Fibroblast of lung (primary cell): ENCODE results near the gene DPYSL3. TPM values are rescaled to one million over a fixed set of nuclear protein-coding genes. Genes with fewer than 3 reads are reported as not detected.

ENCODE experiments used
- DNase-seq, 2 donors: peaks; one replicate each; pipeline versions ENCODE4 v3.0.0 to v3.0.0-alpha.2; 2010; ENCODE audit warnings: low read depth in 2 of 2
- H2AFZ ChIP-seq: 2 replicates; pipeline ENCODE4 v1.5.1; 2012; ENCODE audit warnings: low read length, control low read depth, inconsistent platforms
- H3K27ac ChIP-seq: 2 replicates; pipeline ENCODE4 v1.5.1; 2011; ENCODE audit warnings: low read length, control low read depth; ENCODE audit not compliant: insufficient read depth
- H3K27me3 ChIP-seq: 2 replicates; pipeline ENCODE4 v1.5.1; 2011; ENCODE audit warnings: mild to moderate bottlenecking, low read length; ENCODE audit not compliant: control insufficient read depth, insufficient read depth
- H3K36me3 ChIP-seq: 2 replicates; pipeline ENCODE4 v1.5.1; 2011; ENCODE audit warnings: low read length; ENCODE audit not compliant: control insufficient read depth, insufficient read depth
- H3K4me1 ChIP-seq: 2 replicates; pipeline ENCODE4 v1.5.1; 2011; ENCODE audit warnings: low read length; ENCODE audit not compliant: control insufficient read depth, insufficient read depth; ENCODE audit errors: extremely low read depth
- H3K4me2 ChIP-seq: 2 replicates; pipeline ENCODE4 v1.5.1; 2011; ENCODE audit warnings: low read length, control low read depth; ENCODE audit not compliant: insufficient read depth; ENCODE audit errors: extremely low read depth
- H3K4me3 ChIP-seq, 4 experiments: fragments of 200-600 bp in 1 of 4; sonication (generic) in 1 of 4; replicated peaks in 1 of 4; 2 replicates each; pipeline ENCODE4 v1.5.1; 2011 to 2016; ENCODE audit warnings: low read length in 4 of 4, low read depth in 3 of 4, mild to moderate bottlenecking in 3 of 4, control low read depth in 2 of 4, inconsistent platforms in 1 of 4, mixed read lengths in 1 of 4; ENCODE audit not compliant: insufficient read depth in 1 of 4; ENCODE audit errors: control extremely low read depth in 1 of 4
- H3K79me2 ChIP-seq: 2 replicates; pipeline ENCODE4 v1.5.1; 2012; ENCODE audit warnings: mild to moderate bottlenecking, low read length, inconsistent platforms; ENCODE audit not compliant: control insufficient read depth, insufficient read depth
- H3K9ac ChIP-seq: 2 replicates; pipeline ENCODE4 v1.5.1; 2011; ENCODE audit warnings: mild to moderate bottlenecking, low read length, control low read depth; ENCODE audit not compliant: insufficient read depth
- H3K9me3 ChIP-seq: 2 replicates; pipeline ENCODE4 v1.5.1; 2012; ENCODE audit warnings: low read depth, low read length; ENCODE audit not compliant: control insufficient read depth, insufficient read depth
- H4K20me1 ChIP-seq: 2 replicates; pipeline ENCODE4 v1.5.1; 2011; ENCODE audit warnings: low read length; ENCODE audit not compliant: control insufficient read depth, insufficient read depth; ENCODE audit errors: extremely low read depth
- CTCF ChIP-seq, 2 donors: IDR thresholded peaks in 1 of 2; conservative IDR thresholded peaks in 1 of 2; 1 replicate in 1 of 2; 2 replicates in 1 of 2; pipeline ENCODE4 v1.5.1; 2011 to 2012; ENCODE audit warnings: low read length in 2 of 2, control low read depth in 1 of 2, inconsistent platforms in 1 of 2, low read depth in 1 of 2, mild to moderate bottlenecking in 1 of 2
- EZH2 ChIP-seq: IDR thresholded peaks from 2 replicates; pipeline ENCODE4 v1.5.1; 2012; ENCODE audit warnings: low read length, control low read depth, mild to moderate bottlenecking; ENCODE audit errors: missing control alignments
- polyA plus RNA-seq, 2 donors: library from polyadenylated mRNA; depleted of rRNA in 1 of 2; stranded (reverse) in 1 of 2; unstranded in 1 of 2; fragments of >200 nt; gene quantifications; 2 replicates each; pipeline ENCODE4 v1.2.1, GENCODE V29; 2011 to 2012; ENCODE audit warnings: missing spikeins in 1 of 2
- total RNA-seq: library from RNA; depleted of rRNA; stranded (reverse); fragments of >200 nt; gene quantifications from 2 replicates; pipeline ENCODE4 v1.2.1, GENCODE V29; 2014

DPYSL3 gene
- total and polyA plus RNA-seq, 2 donors (not counting 1 experiment from before 2014, with no cell fraction given) = 52.4 to 206 TPM

GRCh38 chr5:147436596-147436995 is 73.3 kb downstream of the DPYSL3 start:
- Histone ChIP-seq H3K4me1 (no peaks in the 10 kb centered on the region), H4K20me1 (no peaks in the 10 kb centered on the region)

GRCh38 chr5:147434049-147434448 is 75.8 kb downstream of the DPYSL3 start:
- Histone ChIP-seq H3K27ac (no peak overlapping the region), H2AFZ (no peak overlapping the region), H3K9me3 (no peaks in the 10 kb centered on the region), H3K4me1 (no peaks in the 10 kb centered on the region), H3K4me3 (no peak overlapping the region), H3K9ac (no peak overlapping the region), H3K4me2 (no peak overlapping the region), H3K36me3 (no peaks in the 10 kb centered on the region), H4K20me1 (no peaks in the 10 kb centered on the region), H3K79me2 (peaks cover 23% of the 10 kb centered on the region), H3K27me3 (no peaks in the 10 kb centered on the region)
- TF ChIP-seq CTCF (conservative IDR thresholded peaks at IDR 0.05 in 1 of 2, IDR thresholded peaks at IDR 0.05 in 1 of 2; ENCODE audit: low read depth in 1 of 2, low read length in 2 of 2) (no peak), EZH2 (no peak)
- no peak for DNase-seq

More at GRCh38 chr5:147436596-147436995, 73.3 kb downstream of the DPYSL3 start:
- Histone ChIP-seq H3K27ac (no peak overlapping the region), H3K4me2 (no peak overlapping the region), H3K9me3 (no peaks in the 10 kb centered on the region), H2AFZ (no peak overlapping the region), H3K27me3 (no peaks in the 10 kb centered on the region), H3K4me3 (no peak overlapping the region), H3K79me2 (peaks cover 17% of the 10 kb centered on the region), H3K9ac (no peak overlapping the region), H3K36me3 (no peaks in the 10 kb centered on the region)
- TF ChIP-seq EZH2 = no peak
- DNase-seq = no peak

- Histone ChIP-seq H3K4me1 (peaks cover 3% of the 10 kb centered on the region), H3K27me3 (no peaks in the 10 kb centered on the region), H3K4me3 (no peak overlapping the region), H2AFZ (no peak overlapping the region), H3K36me3 (no peaks in the 10 kb centered on the region), H3K9me3 (no peaks in the 10 kb centered on the region), H4K20me1 (no peaks in the 10 kb centered on the region), H3K9ac (no peak overlapping the region), H3K79me2 (peaks cover 18% of the 10 kb centered on the region), H3K4me2 (no peak overlapping the region), H3K27ac (no peak overlapping the region)
- no peak for TF ChIP-seq CTCF (conservative IDR thresholded peaks at IDR 0.05 in 1 of 2, IDR thresholded peaks at IDR 0.05 in 1 of 2; ENCODE audit: low read depth in 1 of 2, low read length in 2 of 2)
- no peak for TF ChIP-seq EZH2
- DNase-seq = no peak
Measured at GRCh38 chr5:147432323-147432722, 77.5 kb downstream of the DPYSL3 start.
